Activated naive CD4-positive, alpha-beta T cell (primary cell): Measurements from ENCODE around the gene FOXJ1.

Experiments
- DNase-seq, 4 experiments: peaks; one replicate each; lab custom pipeline; 2025; lab: John Stamatoyannopoulos, UW

FOXJ1 gene

DNA sequence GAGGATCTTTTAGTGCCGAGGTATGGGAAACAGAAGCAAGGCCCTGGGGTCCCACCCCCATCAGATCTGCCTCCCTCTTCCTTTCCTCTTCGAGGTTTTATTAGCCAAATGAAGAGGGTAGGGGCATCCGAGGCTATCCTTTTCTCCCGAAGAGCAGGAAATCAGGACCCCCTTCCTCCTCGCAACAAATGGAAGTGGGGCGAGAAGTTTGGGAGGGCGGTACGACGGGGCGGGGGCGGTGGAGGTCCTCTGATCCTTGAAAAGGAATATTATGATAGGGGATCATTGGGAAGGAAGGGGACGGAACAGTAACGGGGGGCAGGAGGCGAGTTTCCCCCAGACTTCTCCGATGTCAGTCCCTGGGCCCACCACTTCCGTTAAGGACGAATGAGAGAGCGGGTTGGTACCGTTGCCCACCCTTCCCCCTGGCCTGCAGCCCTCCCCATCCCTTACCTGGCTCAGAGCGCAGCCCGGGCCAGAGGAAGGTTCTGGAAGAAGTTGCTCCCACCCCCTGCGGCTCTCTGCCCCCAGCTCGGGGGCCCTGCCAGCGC lies 309 bp downstream of the FOXJ1 start:
- DNase-seq = no peak

DNA sequence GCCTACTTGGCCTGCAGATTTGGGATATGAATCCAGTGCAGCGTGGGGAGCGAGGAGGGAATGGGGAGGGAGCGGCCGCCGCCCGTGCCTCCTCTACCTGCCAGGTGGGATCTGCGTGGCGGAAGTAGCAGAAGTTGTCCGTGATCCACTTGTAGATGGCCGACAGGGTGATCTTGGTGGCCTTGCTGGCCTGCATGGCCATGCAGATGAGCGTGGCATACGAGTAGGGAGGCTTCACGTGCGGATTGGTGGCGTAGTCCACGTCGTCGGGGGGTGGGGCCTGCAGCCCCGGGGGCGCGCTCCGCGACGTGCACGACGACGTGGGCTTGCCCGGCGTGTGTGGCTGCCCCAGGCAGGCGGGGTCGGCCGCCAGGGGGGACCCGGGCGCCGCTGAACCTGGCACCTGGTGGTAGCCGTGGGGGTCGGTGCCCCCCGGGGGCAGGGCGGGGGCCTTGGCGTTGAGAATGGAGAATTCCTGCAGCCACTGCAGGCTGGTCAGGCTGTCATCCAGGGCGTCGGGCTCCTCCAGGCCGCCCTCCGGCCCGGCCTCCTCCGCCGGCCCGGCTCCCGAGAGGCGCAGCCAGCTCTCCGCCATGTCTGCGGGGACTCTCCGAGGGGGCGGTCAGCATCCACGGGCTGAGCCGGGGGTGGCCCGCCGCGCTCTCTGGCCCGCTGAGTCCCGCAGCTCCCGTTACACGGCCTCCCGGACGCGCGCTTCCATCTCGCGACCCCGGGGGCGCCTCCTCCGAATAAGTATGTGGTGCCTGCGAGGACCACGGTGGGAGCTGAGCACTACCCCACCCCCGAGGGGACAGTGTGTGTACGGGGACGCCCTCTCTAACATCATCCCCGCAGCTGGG lies 1.0 kb downstream of the FOXJ1 start:
- DNase-seq = peak in 1 of 4 experiments; percentile 48

DNA sequence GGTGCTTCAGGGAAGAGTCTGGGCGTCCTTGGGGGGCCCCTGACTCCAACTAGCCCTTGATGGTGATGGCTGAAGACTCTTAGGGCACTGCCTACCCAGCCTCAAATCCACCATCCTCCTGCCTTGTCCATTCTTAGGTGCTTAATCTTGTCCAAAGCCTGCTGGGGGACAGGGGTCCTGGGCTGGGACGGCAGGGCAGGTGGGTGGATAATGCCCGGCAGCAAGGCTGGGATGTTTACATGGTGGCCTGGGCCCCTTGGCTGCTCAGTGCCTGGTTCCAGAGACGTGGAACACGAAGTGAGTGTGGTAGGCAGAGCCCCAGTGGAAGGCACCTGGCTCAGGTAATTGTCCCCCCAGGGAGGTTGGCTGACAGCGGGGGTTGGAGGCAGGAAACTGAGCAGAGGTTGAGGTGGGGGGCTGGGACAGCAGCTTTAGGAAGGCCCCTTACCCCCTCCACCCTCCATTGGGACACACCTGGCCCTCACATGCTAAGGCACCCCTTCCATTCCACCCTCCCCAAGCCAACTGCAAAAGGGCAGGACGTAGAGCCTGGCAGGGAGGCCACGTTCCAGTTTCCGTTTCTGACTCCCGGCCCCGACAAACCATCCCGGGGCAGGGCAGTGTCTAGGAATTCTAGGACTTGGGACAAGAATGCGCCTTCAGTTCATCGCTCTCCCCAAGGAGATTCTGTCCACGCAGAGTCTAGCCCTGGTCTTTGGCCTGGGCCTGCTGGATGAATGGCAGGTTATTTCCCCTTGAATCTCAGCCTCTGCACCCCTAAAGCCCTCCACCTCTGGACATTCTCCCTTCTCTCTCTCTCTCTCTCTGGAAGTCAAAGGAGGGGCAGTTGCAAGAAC lies 1.9 kb downstream of the FOXJ1 start:
- no peak for DNase-seq

DNA sequence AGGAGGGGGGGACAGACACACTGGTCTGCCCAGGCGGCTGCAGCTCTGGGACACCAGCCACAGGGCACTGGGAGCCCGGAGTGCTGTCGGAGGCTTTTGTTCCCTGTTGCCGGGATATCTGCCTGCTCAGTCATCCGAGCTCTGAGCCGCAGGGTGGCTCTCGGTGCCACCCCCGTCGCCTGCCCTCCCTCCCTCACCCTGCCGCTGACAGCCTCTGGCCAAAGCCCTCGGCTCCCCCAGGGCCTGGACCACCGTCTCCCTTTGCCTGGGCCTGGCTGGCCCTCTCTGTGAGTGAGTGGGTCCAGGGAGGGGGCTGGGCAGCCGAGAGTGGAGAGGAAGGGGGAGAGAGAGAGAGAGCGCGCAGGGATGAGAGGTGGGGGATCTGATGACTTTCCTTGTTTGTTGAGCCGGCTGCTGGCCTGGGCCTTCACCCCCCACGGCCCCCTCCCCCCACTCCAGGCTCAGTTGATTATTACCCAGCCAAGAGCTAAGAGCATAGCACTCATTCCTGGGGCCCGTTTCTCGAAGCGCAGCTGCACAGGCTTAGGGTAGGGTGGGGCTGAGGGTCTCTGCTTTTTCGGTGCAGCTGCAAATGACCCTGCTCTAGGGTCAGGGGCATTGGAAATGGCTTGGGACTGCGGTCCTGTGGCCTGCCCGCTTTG lies 2.7 kb downstream of the FOXJ1 start:
- DNase-seq = no peak

DNA sequence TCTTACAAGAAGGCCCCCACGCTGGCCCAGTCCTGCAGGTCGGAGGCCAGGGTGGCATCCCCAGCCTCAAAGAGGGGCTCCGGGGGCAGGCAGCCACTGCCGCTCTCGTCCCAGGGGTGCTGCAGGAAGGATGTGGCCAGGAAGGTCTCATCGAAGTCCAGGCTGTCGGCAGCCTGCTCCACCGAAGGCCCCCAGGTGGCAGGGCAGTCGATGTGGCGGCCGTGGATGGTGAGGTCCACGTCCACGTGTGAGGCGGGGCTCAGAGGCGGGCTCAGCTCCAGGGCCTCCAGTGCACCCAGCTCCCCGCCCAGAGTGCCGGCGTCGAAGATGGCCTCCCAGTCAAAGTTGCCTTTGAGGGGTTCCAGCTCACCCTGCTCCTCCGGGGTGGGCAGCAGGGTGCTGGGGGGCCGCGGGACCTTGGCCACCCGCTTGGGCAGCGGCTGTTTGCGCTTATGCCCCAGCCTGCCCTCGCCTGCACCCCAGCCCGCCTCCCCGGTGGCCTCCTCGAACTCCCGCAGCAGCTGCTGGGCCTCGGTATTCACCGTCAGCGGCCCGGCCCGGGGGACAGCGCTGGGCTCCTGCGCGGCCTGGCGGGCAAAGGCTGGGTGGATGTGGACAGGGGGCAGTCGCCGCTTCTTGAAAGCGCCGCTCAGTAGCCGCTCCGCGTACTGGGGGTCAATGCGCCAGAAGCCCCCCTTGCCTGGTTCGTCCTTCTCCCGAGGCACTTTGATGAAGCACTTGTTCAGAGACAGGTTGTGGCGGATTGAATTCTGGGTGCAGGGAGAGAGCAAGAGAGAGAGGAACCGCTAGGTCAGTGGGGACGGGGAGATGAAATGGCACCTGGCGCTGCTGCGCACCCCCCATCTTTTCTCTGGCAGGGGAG lies 3.5 kb downstream of the FOXJ1 start:
- DNase-seq = no peak

DNA sequence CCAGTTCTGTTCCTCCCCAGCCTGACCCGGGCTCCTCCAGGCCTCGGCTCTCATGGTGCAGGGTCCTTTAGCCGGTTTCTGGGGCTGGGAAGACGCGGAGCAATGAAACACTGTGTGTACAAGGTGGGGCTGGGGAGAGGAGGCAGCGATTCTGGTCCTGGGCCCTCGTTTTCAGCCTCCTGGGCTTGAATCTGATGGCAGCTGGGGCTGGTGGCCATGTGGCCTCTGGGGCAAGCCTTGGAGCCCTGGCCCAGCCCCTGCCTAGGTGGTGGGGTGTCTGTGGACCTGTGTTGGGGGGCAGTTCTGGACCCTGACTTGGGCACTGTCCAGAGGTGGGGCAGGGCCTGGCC lies 4.1 kb downstream of the FOXJ1 start:
- no peak for DNase-seq

DNA sequence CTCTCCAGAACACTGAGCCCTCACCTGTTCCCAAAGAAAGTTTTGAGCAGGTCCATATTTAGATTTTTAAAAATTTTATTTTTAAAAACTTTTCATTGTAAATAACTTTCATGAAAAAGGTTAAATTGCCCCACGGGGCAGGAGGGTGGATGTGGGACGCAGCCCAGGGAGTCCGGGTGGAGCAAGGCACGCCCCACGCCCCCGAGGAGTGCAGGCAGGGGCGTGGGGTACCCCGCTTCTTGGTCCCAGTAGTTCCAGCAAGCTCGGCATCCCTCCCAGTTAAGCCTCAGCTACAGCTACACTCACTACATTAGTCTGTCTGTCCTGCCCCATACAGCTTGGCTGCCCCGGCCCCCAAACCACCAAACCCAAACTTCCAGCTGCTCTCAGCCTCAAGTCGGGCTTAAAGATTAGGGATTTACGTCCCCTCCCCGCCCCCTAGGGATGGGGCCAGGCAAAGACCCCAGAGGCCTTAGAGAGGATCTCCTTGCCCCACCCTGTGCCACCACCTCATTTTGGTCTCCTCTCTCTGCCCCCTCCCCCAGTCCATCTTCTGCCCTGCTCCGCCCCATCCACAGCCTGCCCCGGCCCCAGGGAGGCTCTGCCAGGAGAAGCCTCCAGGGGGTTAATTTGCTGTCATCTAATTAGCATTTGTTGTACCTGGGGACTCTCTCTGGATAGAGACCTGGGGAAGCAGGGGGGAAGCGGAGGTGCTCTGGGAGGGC lies 4.6 kb downstream of the FOXJ1 start:
- no peak for DNase-seq

DNA sequence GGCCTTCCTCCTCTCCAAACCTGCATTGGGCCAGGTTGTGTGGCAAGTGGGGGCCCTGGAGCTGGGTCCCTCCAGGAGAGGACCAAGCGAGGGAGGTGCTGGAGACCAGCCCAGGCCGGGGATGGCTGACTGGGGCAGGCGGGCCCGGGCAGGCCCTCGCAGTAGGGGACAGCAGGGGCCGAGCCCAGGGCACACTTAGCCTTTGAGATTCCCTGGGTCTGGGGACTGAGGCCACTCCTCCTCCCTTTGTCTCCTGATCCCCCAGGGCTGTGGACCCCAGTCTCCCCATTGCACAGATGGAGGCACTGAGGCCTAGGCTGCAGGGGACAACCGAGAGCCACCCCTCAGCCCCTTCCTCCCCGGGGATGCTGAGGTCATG lies 5.2 kb downstream of the FOXJ1 start:
- DNase-seq = no peak

DNA sequence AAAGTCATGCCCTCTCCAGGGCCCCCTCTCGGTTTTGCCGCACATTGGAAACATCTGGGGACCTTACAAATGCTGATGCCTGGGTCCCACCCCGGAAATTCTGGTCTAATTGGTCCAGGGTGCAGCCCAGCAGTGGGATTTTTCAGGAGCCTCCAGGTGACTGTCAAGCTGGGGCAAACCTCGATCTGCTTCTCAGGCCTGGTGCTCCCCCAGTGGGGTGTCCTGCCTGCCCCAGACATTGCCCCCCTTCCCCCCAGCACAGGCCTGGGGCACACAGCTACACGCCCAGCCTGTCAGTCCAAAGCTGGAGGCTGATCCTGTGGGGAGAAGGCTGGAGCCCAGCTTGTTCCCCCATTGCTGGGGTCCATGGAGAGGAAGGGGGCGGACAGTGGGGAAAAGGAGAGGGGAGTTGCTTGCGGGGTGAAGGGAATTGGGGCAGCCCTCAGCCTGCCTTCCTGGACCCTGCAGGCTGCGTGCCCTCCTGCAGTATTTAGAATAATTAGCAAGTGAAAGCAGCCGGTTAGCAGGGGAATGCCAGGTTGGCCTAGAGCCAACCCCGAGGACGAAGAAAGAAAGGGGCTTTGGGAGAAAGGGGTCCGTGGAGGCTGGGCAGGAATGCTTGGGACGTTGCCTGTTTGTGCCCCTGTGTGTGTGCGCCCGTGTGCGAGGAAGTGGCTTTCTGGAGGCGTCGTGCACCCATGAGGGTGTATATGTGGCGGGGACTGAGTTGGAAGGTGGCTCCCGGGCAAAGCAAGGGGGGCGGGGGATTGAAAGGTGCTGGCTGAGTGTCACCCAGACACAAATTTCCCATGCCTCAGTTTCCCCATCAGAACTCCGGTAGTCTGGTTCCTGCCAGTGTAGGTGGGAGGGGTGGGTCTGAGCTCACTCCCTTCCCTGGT lies 5.9 kb downstream of the FOXJ1 start:
- no peak for DNase-seq

DNA sequence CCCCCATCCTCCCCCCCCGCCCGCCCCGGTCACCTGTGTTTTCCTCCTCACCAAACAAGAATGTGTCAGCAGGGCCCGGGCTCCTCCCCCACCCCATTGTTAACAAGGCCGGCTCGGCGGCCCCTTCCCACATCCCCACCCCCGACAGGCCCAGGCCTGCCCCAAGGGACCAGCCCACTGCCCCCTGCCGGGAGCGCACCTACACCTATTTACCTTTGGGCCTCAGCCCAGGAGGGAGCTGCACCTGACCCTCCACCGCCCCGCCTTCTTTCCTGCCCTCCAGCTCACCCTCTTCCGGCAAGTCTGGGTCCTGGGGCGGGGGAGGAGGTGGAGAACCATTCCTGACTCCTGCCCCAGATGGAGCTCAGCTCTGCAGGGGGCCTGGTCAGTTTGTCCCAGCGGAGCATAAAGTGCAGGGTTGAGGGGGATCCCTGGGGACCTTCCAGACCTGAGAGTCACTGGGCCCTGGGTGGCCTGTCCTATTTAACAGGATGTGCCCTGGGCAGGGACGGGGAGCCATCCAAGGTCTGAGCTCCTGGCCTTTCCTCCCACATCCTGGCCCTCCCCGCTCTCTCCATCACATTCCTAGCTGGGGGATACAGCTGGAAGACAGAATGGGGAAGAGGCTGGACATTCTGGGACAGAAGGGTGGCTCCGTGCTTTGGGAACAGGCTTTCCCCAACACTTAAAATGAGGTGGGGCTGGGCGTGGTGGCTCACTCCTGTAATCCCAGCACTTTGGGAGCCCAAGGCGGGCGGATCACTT lies 8.3 kb downstream of the FOXJ1 start:
- no peak for DNase-seq

DNA sequence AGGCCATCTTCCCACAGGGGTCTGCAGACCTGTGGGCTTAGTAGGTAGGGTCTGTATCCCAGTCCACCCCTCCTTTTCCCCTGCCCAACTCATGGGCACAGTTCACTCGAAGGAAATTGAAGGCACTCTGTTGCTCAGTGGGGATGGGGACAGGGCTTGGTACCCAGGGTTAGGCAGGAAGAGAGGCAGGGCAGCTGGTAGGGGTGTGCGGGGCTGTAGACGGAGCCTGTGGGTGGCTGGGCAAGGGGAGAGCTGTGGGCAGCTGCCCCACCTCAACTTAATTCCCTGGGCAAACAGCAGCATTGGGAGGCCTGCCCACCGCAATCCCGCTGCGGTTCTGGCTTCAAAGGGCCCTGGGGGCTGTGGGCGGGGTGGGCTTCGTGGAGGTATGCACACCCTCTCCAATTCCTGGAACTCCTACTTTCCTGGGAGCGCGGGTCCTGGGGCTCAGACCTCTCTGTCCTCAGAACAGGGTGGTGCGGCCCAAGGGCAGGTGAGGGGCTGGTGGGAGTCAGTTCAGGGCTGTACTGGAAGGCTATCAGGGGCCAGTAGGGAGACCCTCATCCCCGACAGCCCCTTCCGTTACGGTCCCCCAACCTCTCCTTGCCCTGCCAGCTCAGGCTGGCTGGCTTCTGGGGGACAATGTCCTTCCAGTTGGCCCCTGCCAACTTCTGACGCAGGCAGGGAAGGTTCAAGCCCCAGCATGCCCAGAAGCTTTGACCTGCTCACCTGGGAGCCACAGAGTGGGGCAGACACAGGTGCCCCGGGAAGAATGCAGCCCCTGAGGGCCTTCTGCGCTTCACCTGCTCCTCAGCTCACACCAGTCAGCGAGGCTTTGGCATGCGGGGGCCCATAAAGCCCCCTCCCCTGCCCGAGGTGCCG lies 9.1 kb downstream of the FOXJ1 start:
- DNase-seq = no peak

DNA sequence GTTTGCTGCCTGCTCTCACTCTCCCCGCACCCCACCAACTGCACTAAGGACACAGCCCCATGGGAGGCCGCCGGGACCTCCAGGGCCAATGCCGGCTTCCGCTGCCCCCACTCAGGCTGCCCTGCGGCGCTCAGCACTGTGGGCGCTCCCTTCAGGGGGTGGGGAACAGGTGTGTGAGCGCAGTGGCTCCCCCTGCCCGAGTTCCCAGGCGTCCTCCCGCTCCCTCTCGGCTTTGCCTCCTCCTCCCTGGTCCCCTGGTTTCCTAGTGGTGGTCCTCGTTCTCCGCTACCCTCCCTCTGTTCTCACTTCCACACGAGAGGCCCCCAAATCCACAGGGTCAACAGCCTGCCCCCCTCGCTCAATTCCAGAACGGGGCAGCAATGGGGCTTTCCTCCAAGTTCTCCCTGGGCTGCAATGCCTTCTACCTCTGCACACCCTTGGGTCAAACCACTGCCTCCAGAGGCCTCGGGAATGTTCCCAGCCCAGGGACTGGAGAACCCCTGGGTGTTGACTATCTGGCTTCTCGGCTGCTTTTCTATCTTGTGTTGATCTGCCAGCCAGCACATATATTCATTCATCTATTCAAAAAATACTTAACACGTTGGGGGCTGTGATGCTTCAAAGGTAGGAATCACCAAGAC lies 9.9 kb downstream of the FOXJ1 start:
- DNase-seq = no peak

DNA sequence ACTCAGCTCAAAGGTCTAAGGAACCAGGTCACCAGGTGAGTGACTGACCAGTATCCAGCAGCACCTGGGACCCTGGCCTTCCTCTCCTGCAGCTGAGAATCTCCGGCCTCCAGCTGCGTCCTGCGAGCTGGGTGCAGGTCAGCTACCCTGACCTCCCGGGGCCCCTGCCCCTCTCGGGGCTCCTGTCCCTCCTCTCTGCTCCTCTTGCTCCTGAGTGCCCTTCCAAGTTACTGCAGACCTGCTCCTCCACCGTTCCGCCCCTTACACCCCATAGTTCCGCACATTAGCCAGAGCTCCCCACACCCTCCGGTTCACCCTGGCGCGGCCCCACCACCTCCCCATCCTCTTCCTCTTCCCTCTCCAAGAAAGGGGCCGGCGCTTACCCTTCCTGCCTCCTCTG lies 10.6 kb downstream of the FOXJ1 start:
- no peak for DNase-seq

DNA sequence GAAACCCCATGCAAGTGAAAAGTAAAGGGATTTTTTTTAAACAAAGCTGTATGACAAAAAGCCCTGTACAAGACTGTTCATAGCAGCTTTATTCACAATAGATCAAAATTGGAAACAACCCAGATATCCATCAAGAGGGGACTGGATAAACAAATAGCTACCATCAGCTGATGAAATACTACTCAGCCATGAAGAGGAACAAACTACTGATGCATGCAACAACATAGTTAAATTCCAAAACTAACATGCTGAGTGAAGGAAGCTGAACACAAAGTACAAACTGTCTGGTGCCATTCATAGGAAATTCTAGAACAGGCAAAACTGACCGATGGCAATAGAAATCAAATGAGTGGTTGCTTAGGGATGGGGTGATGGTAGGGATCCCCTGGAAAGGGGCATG lies 15.1 kb downstream of the FOXJ1 start:
- DNase-seq = no peak

DNA sequence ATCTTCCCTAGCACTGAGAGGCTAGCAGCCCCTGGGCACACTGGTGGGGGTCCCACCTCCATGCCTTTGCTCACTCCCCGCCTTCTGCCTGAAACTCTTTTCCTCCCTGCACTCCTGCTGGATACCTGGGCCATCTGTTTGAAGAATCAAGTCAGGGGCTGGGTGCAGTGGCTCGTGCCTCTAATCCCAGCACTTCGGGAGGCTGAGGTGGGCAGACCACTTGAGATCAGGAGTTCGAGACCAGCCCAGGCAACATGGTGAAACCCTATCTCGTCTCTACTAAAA lies 15.7 kb downstream of the FOXJ1 start:
- DNase-seq = no peak

DNA sequence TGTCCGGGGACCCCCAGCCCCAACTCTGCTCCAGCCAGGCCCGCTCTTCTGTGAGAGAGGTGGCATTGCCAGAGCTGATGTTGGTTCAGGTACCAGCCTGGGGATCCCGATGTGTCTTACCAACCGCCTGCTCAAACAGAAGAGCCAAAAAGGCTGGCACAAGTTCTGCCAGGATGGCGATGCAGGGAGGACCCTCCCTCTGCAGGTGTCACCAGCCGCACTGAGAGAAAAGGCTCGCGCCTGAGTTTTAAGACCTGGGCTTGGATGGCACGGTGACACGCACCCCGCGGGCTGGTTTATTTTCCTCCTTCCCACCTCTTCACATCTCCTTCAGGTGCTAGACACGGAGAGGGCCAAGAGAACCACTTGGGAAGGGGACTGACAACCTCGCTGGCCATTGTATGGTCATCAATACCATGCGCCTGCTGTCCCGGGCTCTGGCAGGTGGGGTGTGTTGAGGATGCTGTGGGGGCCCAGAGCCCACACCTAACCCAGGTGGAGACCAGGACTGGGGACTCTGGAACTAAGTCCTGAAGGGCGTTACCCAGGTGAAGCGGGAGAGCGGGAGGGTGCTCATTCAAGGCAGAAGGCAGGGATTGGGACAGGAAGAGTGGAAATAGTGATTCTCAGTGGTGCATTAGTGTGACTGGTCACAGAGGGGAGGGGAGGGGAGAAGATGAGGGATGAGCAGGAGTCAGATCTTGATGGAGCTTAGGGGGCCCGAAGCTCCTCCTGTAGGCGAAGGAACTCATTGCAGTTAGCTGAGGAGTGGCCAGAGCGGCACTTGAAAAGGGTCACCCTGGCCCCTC lies 16.3 kb downstream of the FOXJ1 start:
- DNase-seq = no peak
